H9 (cell line): ENCODE data around the gene MILR1. TPM values are rescaled to one million over a fixed set of nuclear protein-coding genes. Genes with fewer than 3 reads are reported as not detected.

Experiments
- DNase-seq: peaks from one replicate; pipeline ENCODE4 v3.0.0-alpha.2; 2017
- H2AFZ ChIP-seq: one replicate; pipeline ENCODE4 v1.6.1; 2013; ENCODE audit warnings: mild to moderate bottlenecking, low read length, control low read depth, moderate library complexity
- H2AK5ac ChIP-seq: 2 replicates; pipeline ENCODE4 v1.6.1; 2013; ENCODE audit warnings: low read length, control low read depth, mixed read lengths; ENCODE audit not compliant: insufficient read length
- H2BK120ac ChIP-seq: one replicate; pipeline ENCODE4 v1.6.1; 2013; ENCODE audit warnings: low read depth, mild to moderate bottlenecking, low read length, control low read depth, inconsistent platforms; ENCODE audit not compliant: poor library complexity, severe bottlenecking
- H2BK12ac ChIP-seq: 2 replicates; pipeline ENCODE4 v1.6.1; 2013; ENCODE audit warnings: low read length, control low read depth, mixed read lengths, low read depth; ENCODE audit not compliant: insufficient read length
- H2BK15ac ChIP-seq: 2 replicates; pipeline ENCODE4 v1.6.1; 2013; ENCODE audit warnings: low read depth, low read length, control low read depth
- H2BK20ac ChIP-seq: one replicate; pipeline ENCODE4 v1.6.1; 2013; ENCODE audit warnings: low read depth, mild to moderate bottlenecking, low read length, control low read depth, inconsistent platforms; ENCODE audit not compliant: poor library complexity, severe bottlenecking
- H2BK5ac ChIP-seq: 2 replicates; pipeline ENCODE4 v1.6.1; 2013; ENCODE audit warnings: low read length, control low read depth, mixed read lengths; ENCODE audit not compliant: insufficient read length
- H3K14ac ChIP-seq: 2 replicates; pipeline ENCODE4 v1.6.1; 2013; ENCODE audit warnings: low read length, control low read depth; ENCODE audit not compliant: insufficient read depth
- H3K18ac ChIP-seq: 2 replicates; pipeline ENCODE4 v1.6.1; 2013; ENCODE audit warnings: low read depth, mild to moderate bottlenecking, mixed read lengths, low read length, control low read depth; ENCODE audit not compliant: insufficient read length
- H3K23ac ChIP-seq: 2 replicates; pipeline ENCODE4 v1.6.1; 2013; ENCODE audit warnings: low read length, control low read depth, mixed read lengths, low read depth; ENCODE audit not compliant: insufficient read length
- H3K23me2 ChIP-seq: 2 replicates; pipeline ENCODE4 v1.6.1; 2013; ENCODE audit warnings: low read depth, mild to moderate bottlenecking, mixed read lengths, low read length, control low read depth; ENCODE audit not compliant: insufficient read length, poor library complexity, severe bottlenecking
- H3K27ac ChIP-seq: 2 replicates; pipeline ENCODE4 v1.5.1; 2013; ENCODE audit warnings: low read length, control low read depth, mixed read lengths, low read depth; ENCODE audit not compliant: insufficient read length
- H3K27me3 ChIP-seq: 2 replicates; pipeline ENCODE4 v1.6.1; 2013; ENCODE audit warnings: low read length, control low read depth, inconsistent platforms; ENCODE audit not compliant: insufficient read depth
- H3K4ac ChIP-seq: 2 replicates; pipeline ENCODE4 v1.6.1; 2013; ENCODE audit warnings: low read depth, mild to moderate bottlenecking, control low read depth, inconsistent platforms, low read length, moderate library complexity
- H3K4me1 ChIP-seq: 2 replicates; pipeline ENCODE4 v1.6.1; 2013; ENCODE audit warnings: low read length, control low read depth, inconsistent platforms; ENCODE audit not compliant: insufficient read depth
- H3K4me2 ChIP-seq: 2 replicates; pipeline ENCODE4 v1.6.1; 2013; ENCODE audit warnings: low read length, control low read depth, mixed read lengths; ENCODE audit not compliant: insufficient read length, insufficient read depth
- H3K56ac ChIP-seq: 2 replicates; pipeline ENCODE4 v1.6.1; 2013; ENCODE audit warnings: low read depth, mild to moderate bottlenecking, mixed read lengths, low read length, control low read depth; ENCODE audit not compliant: insufficient read length
- H3K79me1 ChIP-seq: 2 replicates; pipeline ENCODE4 v1.6.1; 2013; ENCODE audit warnings: low read depth, mild to moderate bottlenecking, moderate library complexity, low read length, control low read depth, inconsistent platforms; ENCODE audit not compliant: insufficient read depth, poor library complexity, severe bottlenecking
- H3K79me2 ChIP-seq: 2 replicates; pipeline ENCODE4 v1.6.1; 2013; ENCODE audit warnings: low read length, control low read depth, inconsistent platforms; ENCODE audit not compliant: insufficient read depth
- H3K9ac ChIP-seq: 2 replicates; pipeline ENCODE4 v1.6.1; 2013; ENCODE audit warnings: low read length, control low read depth, mixed read lengths; ENCODE audit not compliant: insufficient read length; ENCODE audit errors: extremely low read depth
- H3K9me3 ChIP-seq: one replicate; pipeline ENCODE4 v1.6.1; 2013; ENCODE audit warnings: low read depth, low read length, inconsistent platforms; ENCODE audit not compliant: control insufficient read depth
- H3T11ph ChIP-seq: one replicate; pipeline ENCODE4 v1.6.1; 2013; ENCODE audit warnings: mild to moderate bottlenecking, low read length, control low read depth, inconsistent platforms
- H4K20me1 ChIP-seq: one replicate; pipeline ENCODE4 v1.6.1; 2013; ENCODE audit not compliant: control insufficient read depth, insufficient read length, insufficient read depth
- H4K5ac ChIP-seq: 2 replicates; pipeline ENCODE4 v1.6.1; 2013; ENCODE audit warnings: low read depth, mild to moderate bottlenecking, mixed read lengths, low read length, control low read depth; ENCODE audit not compliant: insufficient read length
- H4K8ac ChIP-seq: replicated peaks from 2 replicates; pipeline ENCODE4 v1.6.1; 2013; ENCODE audit warnings: low read length, control low read depth, mixed read lengths, low read depth; ENCODE audit not compliant: insufficient read length
- H4K91ac ChIP-seq: 2 replicates; pipeline ENCODE4 v1.6.1; 2013; ENCODE audit warnings: low read depth, mild to moderate bottlenecking, moderate library complexity, mixed read lengths, low read length, control low read depth; ENCODE audit not compliant: insufficient read length
- H3K27ac Mint-ChIP-seq, 3 experiments: 2 replicates in 2 of 3; 3 replicates in 1 of 3; pipeline ENCODE4 v1.8.0; 2020 to 2021; ENCODE audit warnings: mixed read lengths in 3 of 3, mild to moderate bottlenecking in 1 of 3, moderate library complexity in 1 of 3
- H3K27me3 Mint-ChIP-seq: 2 replicates; pipeline ENCODE4 v1.8.0; 2021; ENCODE audit warnings: low read depth, mild to moderate bottlenecking, moderate library complexity, mixed read lengths
- H3K36me3 Mint-ChIP-seq, 3 experiments: 2 replicates in 2 of 3; 3 replicates in 1 of 3; pipeline ENCODE4 v1.8.0; 2020 to 2021; ENCODE audit warnings: low read depth in 3 of 3, mixed read lengths in 3 of 3; ENCODE audit not compliant: insufficient read depth in 1 of 3
- H3K4me1 Mint-ChIP-seq, 2 experiments: 2 replicates each; pipeline ENCODE4 v1.8.0; 2020; ENCODE audit warnings: mixed read lengths in 2 of 2
- H3K4me3 Mint-ChIP-seq, 2 experiments: 2 replicates in 1 of 2; 3 replicates in 1 of 2; pipeline ENCODE4 v1.8.0; 2020 to 2021; ENCODE audit warnings: mild to moderate bottlenecking in 2 of 2, mixed read lengths in 2 of 2, moderate library complexity in 1 of 2
- H3K9me3 Mint-ChIP-seq, 2 experiments: 2 replicates in 1 of 2; 3 replicates in 1 of 2; pipeline ENCODE4 v1.8.0; 2020; ENCODE audit warnings: mild to moderate bottlenecking in 2 of 2, mixed read lengths in 2 of 2, moderate library complexity in 1 of 2
- CTCF ChIP-seq: fragments of 200-600 bp; sonication (generic); conservative IDR thresholded peaks from 3 replicates; pipeline ENCODE4 v1.8.0; 2021; ENCODE audit warnings: antibody characterized with exemption, mild to moderate bottlenecking
- WGBS: extraction: QIAGEN DNeasy Blood & Tissue Kit; methylation state at CpG from one replicate; pipeline ENCODE4 v1.1.7; 2013; ENCODE audit warnings: missing lambda C conversion rate, low lambda C conversion rate, mixed read lengths; ENCODE audit not compliant: insufficient read length; ENCODE audit errors: extremely low coverage; 5-methylcytosine and 5-hydroxymethylcytosine counted together
- total RNA-seq: library from RNA; stranded (reverse); gene quantifications from 2 replicates; pipeline ENCODE4 v1.2.1, GENCODE V29; 2021

The MILR1 gene
- total RNA-seq, 1 experiment from 2014 or later = not detected

- no peak overlapping the region for H3K23ac ChIP-seq
- H3K9ac ChIP-seq = no peak overlapping the region
- no peak overlapping the region for H2BK12ac ChIP-seq
- H3K4me1 ChIP-seq = no peaks in the 10 kb centered on the region
- no CpG with 5 or more reads among the region's 6 CpGs for WGBS
- no peaks in the 10 kb centered on the region for H3K79me1 ChIP-seq
- no peak overlapping the region for H2BK120ac ChIP-seq
- no peak overlapping the region for H3K18ac ChIP-seq
- no peak overlapping the region for H3K4ac ChIP-seq
- H3K27ac ChIP-seq = no peak overlapping the region
- H4K8ac ChIP-seq = no peak overlapping the region
- H4K91ac ChIP-seq = no peak overlapping the region
- H3K9me3 ChIP-seq = peaks cover 10% of the 10 kb centered on the region
- H3K23me2 ChIP-seq = no peaks in the 10 kb centered on the region
- Mint-ChIP-seq H3K4me1 (no peaks in the 10 kb centered on the region), H3K36me3 (peaks cover 10 to 19% (median 15%) of the 10 kb centered on the region in 3 experiments), H3K27me3 (no peaks in the 10 kb centered on the region; the same call in 1 of the 2 replicates), H3K27ac (no peak overlapping the region), H3K9me3 (peaks cover 20% of the 10 kb centered on the region in 2 experiments), H3K4me3 (no peak overlapping the region)
- H4K20me1 ChIP-seq = no peaks in the 10 kb centered on the region
- no peak overlapping the region for H2BK5ac ChIP-seq
- no peak overlapping the region for H3K56ac ChIP-seq
- no peak for DNase-seq
- H3T11ph ChIP-seq = no peak overlapping the region
- no peak overlapping the region for H3K4me2 ChIP-seq
- no peak overlapping the region for H2AK5ac ChIP-seq
- no peak for TF ChIP-seq CTCF
- no peak overlapping the region for H4K5ac ChIP-seq
- no peak overlapping the region for H2BK15ac ChIP-seq
- H3K27me3 ChIP-seq = no peaks in the 10 kb centered on the region
- no peak overlapping the region for H2AFZ ChIP-seq
- H2BK20ac ChIP-seq = no peak overlapping the region
- no peak overlapping the region for H3K14ac ChIP-seq
- H3K79me2 ChIP-seq = no peaks in the 10 kb centered on the region
Measured at GRCh38 chr17:64443086-64443760, 5.7 kb upstream of the MILR1 start.
